Measurements from ENCODE around the gene MAD1L1.

DNA sequence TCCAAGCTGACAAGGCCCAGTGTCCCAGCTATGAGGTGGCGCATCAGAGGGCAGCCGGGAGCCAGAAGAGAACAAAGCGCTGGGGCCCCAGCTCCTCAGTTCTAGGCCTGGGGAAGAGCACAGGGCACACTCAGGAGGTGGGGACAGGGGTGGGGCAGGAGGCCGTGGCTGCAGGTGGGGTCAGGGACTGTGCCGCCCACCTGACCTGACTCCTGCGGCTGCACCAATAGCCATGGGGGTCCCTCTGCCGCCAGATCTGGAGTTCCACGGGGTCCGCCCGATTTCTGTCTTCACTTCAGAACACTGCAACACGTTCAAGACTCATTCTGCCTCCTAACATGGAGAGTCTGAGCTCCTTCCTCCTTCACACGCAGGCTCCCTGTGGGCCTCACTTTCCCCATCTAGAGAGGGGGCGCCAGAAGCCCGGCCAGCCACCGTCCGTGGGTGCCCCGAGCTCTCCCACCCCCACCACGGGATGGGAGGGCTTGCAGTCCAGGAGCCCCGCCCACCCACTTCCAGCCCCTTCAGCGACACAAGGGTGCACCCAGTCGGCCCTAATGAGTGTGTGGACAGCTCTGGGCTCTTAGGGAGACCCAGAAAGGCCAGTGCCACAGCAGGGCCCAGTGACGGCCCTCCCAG lies 278.3 kb downstream of the MAD1L1 start:
- TF ChIP-seq, protein P1, sequence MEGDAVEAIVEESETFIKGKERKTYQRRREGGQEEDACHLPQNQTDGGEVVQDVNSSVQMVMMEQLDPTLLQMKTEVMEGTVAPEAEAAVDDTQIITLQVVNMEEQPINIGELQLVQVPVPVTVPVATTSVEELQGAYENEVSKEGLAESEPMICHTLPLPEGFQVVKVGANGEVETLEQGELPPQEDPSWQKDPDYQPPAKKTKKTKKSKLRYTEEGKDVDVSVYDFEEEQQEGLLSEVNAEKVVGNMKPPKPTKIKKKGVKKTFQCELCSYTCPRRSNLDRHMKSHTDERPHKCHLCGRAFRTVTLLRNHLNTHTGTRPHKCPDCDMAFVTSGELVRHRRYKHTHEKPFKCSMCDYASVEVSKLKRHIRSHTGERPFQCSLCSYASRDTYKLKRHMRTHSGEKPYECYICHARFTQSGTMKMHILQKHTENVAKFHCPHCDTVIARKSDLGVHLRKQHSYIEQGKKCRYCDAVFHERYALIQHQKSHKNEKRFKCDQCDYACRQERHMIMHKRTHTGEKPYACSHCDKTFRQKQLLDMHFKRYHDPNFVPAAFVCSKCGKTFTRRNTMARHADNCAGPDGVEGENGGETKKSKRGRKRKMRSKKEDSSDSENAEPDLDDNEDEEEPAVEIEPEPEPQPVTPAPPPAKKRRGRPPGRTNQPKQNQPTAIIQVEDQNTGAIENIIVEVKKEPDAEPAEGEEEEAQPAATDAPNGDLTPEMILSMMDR (IDR thresholded peaks at IDR 0.05 in 8 of 11, conservative IDR thresholded peaks at IDR 0.05 in 3 of 11) = no peak
- TF ChIP-seq POLR2AphosphoS5 (IDR thresholded peaks at IDR 0.05) = no peak
